ENCODE measurements around the gene MYO1D. TPM values are rescaled to one million over a fixed set of nuclear protein-coding genes. Genes with fewer than 3 reads are reported as not detected.

MYO1D gene
- total and polyA plus RNA-seq, 2 of the 13 experiments (the other 11 are each of a cell fraction or from before 2014, with no cell fraction given): 13.2 to 17.3 TPM

DNA sequence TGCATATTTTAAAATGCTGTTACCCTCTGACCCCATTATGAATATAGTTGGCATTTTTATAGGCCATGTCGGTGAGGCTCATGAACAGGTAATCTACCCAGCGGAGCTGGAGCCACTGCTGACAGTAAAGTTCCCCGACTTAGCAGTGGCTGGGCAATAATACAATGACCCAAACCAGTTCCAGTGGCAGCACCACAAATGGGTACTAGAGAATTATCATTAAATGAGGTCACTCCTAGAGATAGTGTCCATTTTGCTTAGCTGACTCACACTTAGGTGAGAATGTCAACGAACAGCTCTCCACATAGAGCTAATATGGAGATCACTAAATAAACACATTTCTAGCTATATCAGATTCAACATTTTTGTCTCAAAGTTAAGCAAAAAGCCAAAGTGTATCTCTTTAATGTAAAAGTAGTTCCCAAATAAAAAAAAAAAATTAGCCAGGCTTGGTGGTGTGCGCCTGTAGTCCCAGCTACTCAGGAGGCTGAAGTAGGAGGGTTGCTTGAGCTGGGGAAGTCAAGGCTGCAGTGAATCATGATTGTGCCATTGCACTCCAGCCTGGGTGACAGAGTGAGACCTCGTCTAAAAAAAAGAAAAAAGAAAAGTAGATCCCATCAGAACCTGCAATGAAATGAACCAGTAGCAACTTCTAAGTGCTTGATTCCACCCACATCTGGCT, 7.4 kb downstream of the MYO1D start:
- H3K4me3 ChIP-seq (replicated peaks in 1 of 3; ENCODE audit: insufficient read depth in 1 of 3, low read depth in 2 of 3, low read length in 3 of 3): no peak overlapping the region
- H3K27ac ChIP-seq (ENCODE audit: extremely low read length, insufficient read depth, low read length): no peak overlapping the region
- no TSS peak for BruUV-seq (replicated peaks)
- TF ChIP-seq FOXK1 (CRISPR knock-in tag; IDR thresholded peaks at IDR 0.05; ENCODE audit: borderline replicate concordance, low read depth) (no peak), ZNF713 (CRISPR knock-in tag; IDR thresholded peaks at IDR 0.05) (no peak), ZNF567 (CRISPR knock-in tag; IDR thresholded peaks at IDR 0.05; ENCODE audit: borderline replicate concordance) (no peak), ZNF607 (CRISPR knock-in tag; IDR thresholded peaks at IDR 0.05; ENCODE audit: borderline replicate concordance) (no peak), SNRNP70 (IDR thresholded peaks at IDR 0.05; ENCODE audit: low read depth, low read length) (no peak)
- TF ChIP-seq, protein P1, sequence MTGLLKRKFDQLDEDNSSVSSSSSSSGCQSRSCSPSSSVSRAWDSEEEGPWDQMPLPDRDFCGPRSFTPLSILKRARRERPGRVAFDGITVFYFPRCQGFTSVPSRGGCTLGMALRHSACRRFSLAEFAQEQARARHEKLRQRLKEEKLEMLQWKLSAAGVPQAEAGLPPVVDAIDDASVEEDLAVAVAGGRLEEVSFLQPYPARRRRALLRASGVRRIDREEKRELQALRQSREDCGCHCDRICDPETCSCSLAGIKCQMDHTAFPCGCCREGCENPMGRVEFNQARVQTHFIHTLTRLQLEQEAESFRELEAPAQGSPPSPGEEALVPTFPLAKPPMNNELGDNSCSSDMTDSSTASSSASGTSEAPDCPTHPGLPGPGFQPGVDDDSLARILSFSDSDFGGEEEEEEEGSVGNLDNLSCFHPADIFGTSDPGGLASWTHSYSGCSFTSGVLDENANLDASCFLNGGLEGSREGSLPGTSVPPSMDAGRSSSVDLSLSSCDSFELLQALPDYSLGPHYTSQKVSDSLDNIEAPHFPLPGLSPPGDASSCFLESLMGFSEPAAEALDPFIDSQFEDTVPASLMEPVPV (CRISPR knock-in tag; IDR thresholded peaks at IDR 0.05): no peak
- TF ChIP-seq, protein P2, sequence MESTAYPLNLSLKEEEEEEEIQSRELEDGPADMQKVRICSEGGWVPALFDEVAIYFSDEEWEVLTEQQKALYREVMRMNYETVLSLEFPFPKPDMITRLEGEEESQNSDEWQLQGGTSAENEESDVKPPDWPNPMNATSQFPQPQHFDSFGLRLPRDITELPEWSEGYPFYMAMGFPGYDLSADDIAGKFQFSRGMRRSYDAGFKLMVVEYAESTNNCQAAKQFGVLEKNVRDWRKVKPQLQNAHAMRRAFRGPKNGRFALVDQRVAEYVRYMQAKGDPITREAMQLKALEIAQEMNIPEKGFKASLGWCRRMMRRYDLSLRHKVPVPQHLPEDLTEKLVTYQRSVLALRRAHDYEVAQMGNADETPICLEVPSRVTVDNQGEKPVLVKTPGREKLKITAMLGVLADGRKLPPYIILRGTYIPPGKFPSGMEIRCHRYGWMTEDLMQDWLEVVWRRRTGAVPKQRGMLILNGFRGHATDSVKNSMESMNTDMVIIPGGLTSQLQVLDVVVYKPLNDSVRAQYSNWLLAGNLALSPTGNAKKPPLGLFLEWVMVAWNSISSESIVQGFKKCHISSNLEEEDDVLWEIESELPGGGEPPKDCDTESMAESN (CRISPR knock-in tag; conservative IDR thresholded peaks at IDR 0.05): no peak
- no peaks in the 10 kb centered on the region for H3K27me3 ChIP-seq (ENCODE audit: control insufficient read depth in 1 of 2, insufficient read depth in 2 of 2, low read length in 2 of 2)
- H3K9me3 ChIP-seq (ENCODE audit: low read length): no peaks in the 10 kb centered on the region
- no peak overlapping the region for H2AFZ ChIP-seq (ENCODE audit: low read length)
- in situ Hi-C loops (cut with HindIII; ENCODE audit: extremely low pct_ligation_motif_present, low pct_unique_long_range_greater_than_20kb) (no loop called here), intact Hi-C loops (cut with micrococcal nuclease; ENCODE audit: unreplicated experiment) (no loop called here)
- H3K79me2 ChIP-seq (ENCODE audit: insufficient read depth, low read length): peaks cover 7% of the 10 kb centered on the region
- WGBS (ENCODE audit: low lambda C conversion rate): 87% methylated on average over 6 of the region's 6 CpGs
- no peak overlapping the region for H3K9ac ChIP-seq (ENCODE audit: insufficient read depth, low read depth, low read length)
- no peak for ATAC-seq
- no peaks in the 10 kb centered on the region for H4K20me1 ChIP-seq (ENCODE audit: insufficient read depth, low read length)
- ChIA-PET CTCF (ENCODE audit: low intra/inter-chr PET ratio, low total read pairs) (no interaction called here), POLR2A (no interaction called here)
- no peak for FAIRE-seq
- H3K4me2 ChIP-seq (ENCODE audit: low read depth, low read length): no peak overlapping the region
- no peaks in the 10 kb centered on the region for H3K36me3 ChIP-seq (replicated peaks in 1 of 2; ENCODE audit: control insufficient read depth in 1 of 2, insufficient read depth in 2 of 2, low read length in 2 of 2)
- DNase-seq (ENCODE audit: low spot score): no peak
- peaks cover 21% of the 10 kb centered on the region for H3K4me1 ChIP-seq (ENCODE audit: insufficient read depth, low read length)

Measured in HepG2 (cell line).